Dermis microvascular lymphatic vessel endothelial cell (primary cell): Measurements from ENCODE around the gene PDCD6IP. TPM values are rescaled to one million over a fixed set of nuclear protein-coding genes. Genes with fewer than 3 reads are reported as not detected.
"Not testable (repeated sequence)": the region's sequence is repeated elsewhere in the genome, so short reads cannot be mapped to it uniquely, and the experiment has no call there.

Experiments
- DNase-seq, 2 donors: peaks; one replicate each; pipeline versions ENCODE4 v3.0.0 to v3.0.0-alpha.2; 2010; ENCODE audit warnings: low read depth in 2 of 2
- total RNA-seq: library from RNA; depleted of rRNA; stranded (reverse); fragments of >200 nt; gene quantifications from 2 replicates; pipeline ENCODE4 v1.2.1, GENCODE V29; 2014

PDCD6IP gene
- 73.7 and 106 TPM in 2 replicates for total RNA-seq

GRCh38 chr3:33798418-33799201 lies at the start of gene PDCD6IP:
Gene PDCD6IP (plus strand): TSS chr3:33798630. CDS start chr3:33798729, 99 bp downstream.
- DNase-seq = peak; percentile 88 to 93

GRCh38 chr3:33749546-33750210 lies 48.8 kb upstream of the PDCD6IP start:
- DNase-seq = no peak

GRCh38 chr3:33750211-33750548 lies 48.2 kb upstream of the PDCD6IP start:
- DNase-seq = no peak

- no peak for DNase-seq
These were observed 47.1 kb upstream of the PDCD6IP start for GRCh38 chr3:33751336-33751735.

- not testable (repeated sequence) for DNase-seq
These were observed 44.0 kb upstream of the PDCD6IP start for GRCh38 chr3:33754391-33754790.

- DNase-seq = no peak
These were observed 40.1 kb upstream of the PDCD6IP start for GRCh38 chr3:33758281-33758680.

- DNase-seq = no peak
These were observed 39.6 kb upstream of the PDCD6IP start for GRCh38 chr3:33758864-33759263.

- no peak for DNase-seq
These were observed 29.7 kb upstream of the PDCD6IP start for GRCh38 chr3:33768578-33769330.

GRCh38 chr3:33773637-33774036 lies 24.8 kb upstream of the PDCD6IP start:
- no peak for DNase-seq

GRCh38 chr3:33775363-33775762 lies 23.1 kb upstream of the PDCD6IP start:
- DNase-seq = no peak

GRCh38 chr3:33777996-33778395 lies 20.4 kb upstream of the PDCD6IP start:
- DNase-seq = no peak

- no peak for DNase-seq
These were observed 18.7 kb upstream of the PDCD6IP start for GRCh38 chr3:33779751-33780150.

- DNase-seq = not testable (repeated sequence)
These were observed 17.0 kb upstream of the PDCD6IP start for GRCh38 chr3:33781413-33781812.

- DNase-seq = no peak
These were observed 11.7 kb upstream of the PDCD6IP start for GRCh38 chr3:33786565-33787327.

GRCh38 chr3:33787328-33788009 lies 11.0 kb upstream of the PDCD6IP start:
- DNase-seq = peak; percentile 44 to 67

- no peak for DNase-seq
These were observed 9.1 kb upstream of the PDCD6IP start for GRCh38 chr3:33789183-33789954.

GRCh38 chr3:33790091-33790490 lies 8.3 kb upstream of the PDCD6IP start:
- no peak for DNase-seq

GRCh38 chr3:33791477-33792166 lies 6.8 kb upstream of the PDCD6IP start:
- no peak for DNase-seq

- no peak for DNase-seq
These were observed 6.1 kb upstream of the PDCD6IP start for GRCh38 chr3:33792167-33792892.
